Suprapubic skin (tissue), 4 donors: ENCODE measurements around the gene CBR3. TPM values are rescaled to one million over a fixed set of nuclear protein-coding genes. Genes with fewer than 3 reads are reported as not detected.
"Not testable (repeated sequence)": the region's sequence is repeated elsewhere in the genome, so short reads cannot be mapped to it uniquely, and the experiment has no call there.

ENCODE experiments used
- DNase-seq, 2 donors: peaks; one replicate each; pipeline ENCODE4 v3.0.0-alpha.2; 2019; ENCODE audit warnings: low spot score in 2 of 2
- H3K27ac ChIP-seq: fragments of 200-600 bp; sonication (generic); one replicate; pipeline ENCODE4 v1.5.1; 2019
- H3K27me3 ChIP-seq: fragments of 200-600 bp; sonication (generic); one replicate; pipeline ENCODE4 v1.5.1; 2019
- H3K36me3 ChIP-seq: fragments of 200-600 bp; sonication (generic); one replicate; pipeline ENCODE4 v1.5.1; 2019
- H3K4me1 ChIP-seq: fragments of 200-600 bp; sonication (generic); one replicate; pipeline ENCODE4 v1.5.1; 2019
- H3K4me3 ChIP-seq: fragments of 200-600 bp; sonication (generic); one replicate; pipeline ENCODE4 v1.5.1; 2019; ENCODE audit warnings: mild to moderate bottlenecking
- H3K9me3 ChIP-seq: fragments of 200-600 bp; sonication (generic); one replicate; pipeline ENCODE4 v1.5.1; 2019
- EP300 ChIP-seq: sonication (generic); formaldehyde crosslinking; IDR thresholded peaks from one replicate; pipeline ENCODE4 v1.6.1; 2017; ENCODE audit warnings: antibody characterized with exemption
- POLR2A ChIP-seq, 2 donors: fragments of 450-650 bp; IDR thresholded peaks; one replicate each; pipeline ENCODE4 v1.6.1; 2017; ENCODE audit warnings: antibody characterized with exemption in 2 of 2, mild to moderate bottlenecking in 2 of 2, moderate library complexity in 2 of 2
- POLR2AphosphoS5 ChIP-seq, 3 donors: sonication (generic); formaldehyde crosslinking; IDR thresholded peaks; one replicate each; pipeline ENCODE4 v1.6.1; 2017; ENCODE audit warnings: antibody characterized with exemption in 3 of 3
- WGBS: methylation state at CpG from one replicate; pipeline ENCODE4 v1.1.5; 2018; 5-methylcytosine and 5-hydroxymethylcytosine counted together
- total RNA-seq, 4 donors: library from RNA; depleted of rRNA; stranded (reverse); fragments of >200 nt; gene quantifications; one replicate each; pipeline ENCODE4 v1.1.0, GENCODE V29; 2016
- TF ChIP-seq, protein P1 (sequence below), 2 donors: fragments of 200-600 bp in 1 of 2; fragments of 450-650 bp in 1 of 2; sonication (generic) in 1 of 2; IDR thresholded peaks; one replicate each; pipeline ENCODE4 v1.5.1; 2016 to 2019; ENCODE audit warnings: antibody characterized with exemption in 2 of 2, mild to moderate bottlenecking in 1 of 2, moderate library complexity in 1 of 2

The CBR3 gene
- total RNA-seq, 4 donors from 2014 or later: 24.9 to 45.2 (median 32.0) TPM

- peaks cover 60% of the 10 kb centered on the region for H3K4me1 ChIP-seq
- no peak for DNase-seq
- no peaks in the 10 kb centered on the region for H3K36me3 ChIP-seq
- TF ChIP-seq POLR2A (IDR thresholded peaks at IDR 0.05): no peak
- TF ChIP-seq EP300: no peak
- TF ChIP-seq, protein P1, sequence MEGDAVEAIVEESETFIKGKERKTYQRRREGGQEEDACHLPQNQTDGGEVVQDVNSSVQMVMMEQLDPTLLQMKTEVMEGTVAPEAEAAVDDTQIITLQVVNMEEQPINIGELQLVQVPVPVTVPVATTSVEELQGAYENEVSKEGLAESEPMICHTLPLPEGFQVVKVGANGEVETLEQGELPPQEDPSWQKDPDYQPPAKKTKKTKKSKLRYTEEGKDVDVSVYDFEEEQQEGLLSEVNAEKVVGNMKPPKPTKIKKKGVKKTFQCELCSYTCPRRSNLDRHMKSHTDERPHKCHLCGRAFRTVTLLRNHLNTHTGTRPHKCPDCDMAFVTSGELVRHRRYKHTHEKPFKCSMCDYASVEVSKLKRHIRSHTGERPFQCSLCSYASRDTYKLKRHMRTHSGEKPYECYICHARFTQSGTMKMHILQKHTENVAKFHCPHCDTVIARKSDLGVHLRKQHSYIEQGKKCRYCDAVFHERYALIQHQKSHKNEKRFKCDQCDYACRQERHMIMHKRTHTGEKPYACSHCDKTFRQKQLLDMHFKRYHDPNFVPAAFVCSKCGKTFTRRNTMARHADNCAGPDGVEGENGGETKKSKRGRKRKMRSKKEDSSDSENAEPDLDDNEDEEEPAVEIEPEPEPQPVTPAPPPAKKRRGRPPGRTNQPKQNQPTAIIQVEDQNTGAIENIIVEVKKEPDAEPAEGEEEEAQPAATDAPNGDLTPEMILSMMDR (IDR thresholded peaks at IDR 0.05): no peak
- no peak for TF ChIP-seq POLR2AphosphoS5 (IDR thresholded peaks at IDR 0.05)
- H3K27ac ChIP-seq: peak overlapping the region; percentile 87
- no peaks in the 10 kb centered on the region for H3K27me3 ChIP-seq
- no peaks in the 10 kb centered on the region for H3K9me3 ChIP-seq
- H3K4me3 ChIP-seq: no peak overlapping the region
- 81% methylated on average over 5 of the region's 5 CpGs for WGBS
Observed at GRCh38 chr21:36127977-36128376, 6.9 kb upstream of the CBR3 start.

DNA sequence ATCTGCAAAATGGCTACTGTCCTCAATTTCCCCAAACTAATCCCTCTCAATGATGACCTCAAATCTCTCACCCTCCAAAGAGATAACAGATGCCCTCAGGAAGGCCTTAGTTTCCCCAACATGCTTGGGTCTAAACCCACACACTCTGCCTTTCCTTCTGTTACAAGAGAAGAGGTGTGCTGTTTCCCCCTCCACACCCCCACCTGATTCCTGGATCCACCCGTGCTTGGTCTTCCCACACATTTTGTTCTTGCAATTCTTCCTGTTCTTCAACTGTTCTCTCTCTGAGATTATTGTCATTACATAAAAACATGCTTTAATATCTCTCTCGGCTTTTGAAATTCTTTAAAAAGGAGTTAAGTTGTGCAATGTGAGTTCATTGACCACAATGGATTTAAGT is 5.7 kb upstream of the CBR3 start:
- peaks cover 68% of the 10 kb centered on the region for H3K4me1 ChIP-seq
- H3K36me3 ChIP-seq: no peaks in the 10 kb centered on the region
- no peaks in the 10 kb centered on the region for H3K9me3 ChIP-seq
- TF ChIP-seq POLR2A (IDR thresholded peaks at IDR 0.05) (no peak), POLR2AphosphoS5 (IDR thresholded peaks at IDR 0.05) (no peak), EP300 (no peak)
- TF ChIP-seq, protein P1 (IDR thresholded peaks at IDR 0.05): no peak
- DNase-seq: no peak
- WGBS: 48% methylated on average over 2 of the region's 2 CpGs
- H3K27me3 ChIP-seq: no peaks in the 10 kb centered on the region
- H3K4me3 ChIP-seq: no peak overlapping the region
- peak overlapping the region; percentile 83 for H3K27ac ChIP-seq

- H3K4me3 ChIP-seq: peak overlapping the region; percentile 58
- H3K36me3 ChIP-seq, DNase-seq, H3K27ac ChIP-seq, H3K9me3 ChIP-seq, H3K27me3 ChIP-seq: not testable (repeated sequence)
- WGBS: 51% methylated on average over 4 of the region's 18 CpGs
- peaks cover 71% of the 10 kb centered on the region for H3K4me1 ChIP-seq
Observed at GRCh38 chr21:36130414-36130762, 4.5 kb upstream of the CBR3 start.

DNA sequence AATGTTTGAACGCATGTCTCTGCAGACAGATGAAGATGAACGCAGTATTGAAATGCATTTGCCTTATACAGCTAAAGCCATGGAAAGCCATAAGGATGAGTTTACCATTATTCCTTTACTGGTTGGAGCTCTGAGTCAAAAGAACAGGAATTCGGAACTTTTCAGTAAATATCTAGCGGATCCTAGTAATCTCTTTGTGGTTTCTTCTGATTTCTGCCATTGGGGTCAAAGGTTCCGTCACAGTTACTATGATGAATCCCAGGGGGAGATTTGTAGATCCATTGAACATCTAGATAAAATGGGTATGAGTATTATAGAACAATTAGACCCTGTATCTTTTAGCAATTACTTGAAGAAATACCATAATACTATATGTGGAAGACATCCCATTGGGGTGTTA is 4.0 kb upstream of the CBR3 start:
- WGBS: 90% methylated on average over 5 of the region's 5 CpGs
- H3K27ac ChIP-seq, H3K27me3 ChIP-seq, DNase-seq, H3K9me3 ChIP-seq, H3K36me3 ChIP-seq: not testable (repeated sequence)
- Histone ChIP-seq H3K4me3 (peak overlapping the region; percentile 58), H3K4me1 (peaks cover 66% of the 10 kb centered on the region)

DNA sequence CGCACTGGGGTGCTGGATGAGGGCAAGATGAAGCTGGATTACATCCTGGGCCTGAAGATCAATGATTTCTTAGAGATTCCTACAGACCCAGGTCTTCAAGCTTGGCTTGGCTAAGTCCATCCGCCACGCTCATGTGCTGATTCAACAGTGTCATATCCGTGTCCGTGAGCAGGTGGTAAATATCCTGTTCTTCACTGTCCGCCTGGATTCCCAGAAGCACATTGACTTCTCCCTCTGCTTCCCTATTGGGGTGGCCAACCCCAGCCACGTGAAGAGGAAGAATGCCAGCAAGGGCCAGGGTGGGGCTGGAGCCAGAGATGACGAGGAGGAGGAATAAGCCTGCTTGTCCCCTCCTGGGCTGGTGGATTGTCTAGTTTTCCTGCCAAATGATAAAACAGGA is 2.2 kb upstream of the CBR3 start:
- Histone ChIP-seq H3K4me3 (no peak overlapping the region), H3K27me3 (no peaks in the 10 kb centered on the region), H3K9me3 (no peaks in the 10 kb centered on the region), H3K4me1 (peaks cover 66% of the 10 kb centered on the region), H3K36me3 (no peaks in the 10 kb centered on the region), H3K27ac (peak overlapping the region; percentile 62)
- DNase-seq: no peak
- TF ChIP-seq POLR2A (IDR thresholded peaks at IDR 0.05) (no peak), POLR2AphosphoS5 (IDR thresholded peaks at IDR 0.05) (no peak), EP300 (no peak)
- TF ChIP-seq, protein P1 (IDR thresholded peaks at IDR 0.05): no peak
- WGBS: 71% methylated on average over 8 of the region's 8 CpGs

- Histone ChIP-seq H3K27me3 (no peaks in the 10 kb centered on the region), H3K36me3 (peaks cover 8% of the 10 kb centered on the region), H3K27ac (peak overlapping the region; percentile 98), H3K4me1 (peaks cover 44% of the 10 kb centered on the region), H3K9me3 (no peaks in the 10 kb centered on the region), H3K4me3 (peak overlapping the region; percentile 87)
- TF ChIP-seq, protein P1 (IDR thresholded peaks at IDR 0.05): no peak
- TF ChIP-seq POLR2AphosphoS5 (IDR thresholded peaks at IDR 0.05) (peak in 2 of 3 donors; percentile 35 to 53), POLR2A (IDR thresholded peaks at IDR 0.05) (peak in 1 of 2 donors; percentile 39), EP300 (no peak)
- WGBS: 0% methylated on average over 20 of the region's 60 CpGs
- peak; percentile 87 to 91 for DNase-seq
Observed at GRCh38 chr21:36135391-36136102, 668 bp downstream of the CBR3 start.

- WGBS: 96% methylated on average over 13 of the region's 13 CpGs
- H3K27me3 ChIP-seq, H3K9me3 ChIP-seq, DNase-seq, H3K27ac ChIP-seq, H3K4me3 ChIP-seq, H3K36me3 ChIP-seq: not testable (repeated sequence)
- peaks cover 27% of the 10 kb centered on the region for H3K4me1 ChIP-seq
Observed at GRCh38 chr21:36139791-36140190, 4.9 kb downstream of the CBR3 start.
